Hematopoietic multipotent progenitor cell treated with erythropoietin and hydrocortisone succinate and interleukin-3 and kit ligand, for 4 days (in vitro differentiated cells): ENCODE data around the gene SGMS2.
"Not testable (repeated sequence)": the region's sequence is repeated elsewhere in the genome, so short reads cannot be mapped to it uniquely, and the experiment has no call there.

ENCODE experiments used
- DNase-seq: peaks from one replicate; pipeline ENCODE4 v3.0.0-alpha.2; 2015

Gene SGMS2

GRCh38 chr4:107916623-107917022, 91.9 kb downstream of the SGMS2 start:
- DNase-seq: no peak

- DNase-seq: no peak
Observed at GRCh38 chr4:107917500-107917899, 92.8 kb downstream of the SGMS2 start.

GRCh38 chr4:107922486-107923473, 98.0 kb downstream of the SGMS2 start:
- DNase-seq: no peak

- DNase-seq: not testable (repeated sequence)
Observed at GRCh38 chr4:107925713-107926112, 101.0 kb downstream of the SGMS2 start.

- DNase-seq: not testable (repeated sequence)
Observed at GRCh38 chr4:107926875-107927274, 102.1 kb downstream of the SGMS2 start.

- peak; percentile 91 for DNase-seq
Observed at GRCh38 chr4:107930821-107931774, 106.4 kb downstream of the SGMS2 start, which contains the start of gene CYP2U1. Gene CYP2U1, plus strand, starts transcription at chr4:107931549. Its CDS starts 95 bp downstream, at chr4:107931644.

- DNase-seq: peak; percentile 15
Observed at GRCh38 chr4:107931775-107932321, 107.1 kb downstream of the SGMS2 start.

GRCh38 chr4:107935246-107935645, 110.5 kb downstream of the SGMS2 start:
- DNase-seq: no peak

GRCh38 chr4:107937040-107937439, 112.3 kb downstream of the SGMS2 start:
- no peak for DNase-seq

GRCh38 chr4:107939307-107939706, 114.6 kb downstream of the SGMS2 start:
- no peak for DNase-seq

GRCh38 chr4:107945809-107946208, 121.1 kb downstream of the SGMS2 start:
- no peak for DNase-seq

- DNase-seq: no peak
Observed at GRCh38 chr4:107950746-107951540, 126.2 kb downstream of the SGMS2 start.

- DNase-seq: no peak
Observed at GRCh38 chr4:107951551-107951950, 126.8 kb downstream of the SGMS2 start.

- DNase-seq: no peak
Observed at GRCh38 chr4:107956011-107956410, 131.3 kb downstream of the SGMS2 start.
